HCT116 (cell line): ENCODE measurements around the gene EIF2B4. TPM values are rescaled to one million over a fixed set of nuclear protein-coding genes. Genes with fewer than 3 reads are reported as not detected.

Source experiments
- ATAC-seq: fragments of 200-7000 bp; cut with Tn5 transposase; 2 replicates; pipeline ENCODE4 v1.9.1; 2020; ENCODE audit warnings: mild to moderate bottlenecking, moderate library complexity
- Bru-seq: library from RNA; stranded (reverse); fragments of 400-500 nt; gene quantifications from one replicate; lab custom pipeline; 2021; lab: Mats Ljungman, UMichigan
- BruChase-seq, 2 experiments: library from RNA; stranded (reverse); fragments of 400-500 nt; gene quantifications; one replicate each; lab custom pipeline; 2021; lab: Mats Ljungman, UMichigan
- BruUV-seq: library from RNA; stranded (reverse); fragments of 400-500 nt; replicated peaks from 2 replicates; lab custom pipeline; 2021; lab: Mats Ljungman, UMichigan
- CTCF ChIA-PET: fragments of 300-600 bp; sonication (Branson Sonifier 250); formaldehyde crosslinking; loops from one replicate; lab custom pipeline; 2021; ENCODE audit warnings: antibody characterized with exemption; lab: Charles Lee
- POLR2A ChIA-PET: fragments of 300-600, 350-600 bp; sonication (Branson Sonifier 250); formaldehyde crosslinking; loops from one replicate; lab custom pipeline; 2021; ENCODE audit warnings: antibody characterized with exemption; lab: Charles Lee
- RAD21 ChIA-PET, 2 experiments: fragments of 300-600 bp; sonication (Branson Sonifier 250); formaldehyde crosslinking; loops; one replicate each; lab custom pipeline; 2023; ENCODE audit warnings: low total read pairs in 2 of 2; ENCODE audit not compliant: uncharacterized antibody in 2 of 2, unreplicated experiment in 2 of 2, low non-redundant PET in 1 of 2; lab: Charles Lee
- DNase-seq: peaks from one replicate; pipeline ENCODE4 v3.0.0-alpha.2; 2010; ENCODE audit warnings: low read depth, low spot score
- H2AFZ ChIP-seq: fragments of 200-600 bp; shearing (Covaris generic), sonication (generic); 2 replicates; pipeline ENCODE4 v1.6.1; 2017; ENCODE audit warnings: low read depth, mixed run types, mixed read lengths, antibody characterized with exemption, low read length; ENCODE audit not compliant: poor library complexity, severe bottlenecking
- H3K27ac ChIP-seq: 2 replicates; pipeline ENCODE4 v1.5.1; 2012; ENCODE audit warnings: low read depth, low read length
- H3K27me3 ChIP-seq: fragments of 200-600 bp; sonication (generic); 2 replicates; pipeline ENCODE4 v1.6.1; 2016; ENCODE audit warnings: mixed run types, low read length, mixed read lengths; ENCODE audit not compliant: insufficient read depth
- H3K36me3 ChIP-seq, 2 experiments: fragments of 200-500 bp in 1 of 2; fragments of 200-600 bp in 1 of 2; sonication (Bioruptor generic) in 1 of 2; sonication (generic) in 1 of 2; 2 replicates each; pipeline versions ENCODE4 v1.5.1 to v1.6.1; 2014 to 2016; ENCODE audit warnings: low read length in 2 of 2, inconsistent platforms in 1 of 2, mixed read lengths in 1 of 2, mixed run types in 1 of 2; ENCODE audit not compliant: insufficient read depth in 2 of 2, control insufficient read depth in 1 of 2
- H3K4me1 ChIP-seq, 2 experiments: fragments of 200-600 bp in 1 of 2; sonication (generic) in 1 of 2; 2 replicates each; pipeline versions ENCODE4 v1.5.1 to v1.6.1; 2012 to 2017; ENCODE audit warnings: low read length in 2 of 2, inconsistent platforms in 1 of 2, mild to moderate bottlenecking in 1 of 2, mixed read lengths in 1 of 2, mixed run types in 1 of 2, moderate library complexity in 1 of 2; ENCODE audit not compliant: insufficient read depth in 2 of 2, control insufficient read depth in 1 of 2
- H3K4me2 ChIP-seq: fragments of 200-600 bp; sonication (generic); 2 replicates; pipeline ENCODE4 v1.6.1; 2017; ENCODE audit warnings: mixed run types, low read length, mixed read lengths
- H3K4me3 ChIP-seq, 2 experiments: fragments of 200-600 bp in 1 of 2; sonication (generic) in 1 of 2; replicated peaks in 1 of 2; 2 replicates each; pipeline ENCODE4 v1.5.1; 2011 to 2016; ENCODE audit warnings: low read length in 2 of 2, control low read depth in 1 of 2, low read depth in 1 of 2, mild to moderate bottlenecking in 1 of 2, mixed read lengths in 1 of 2, mixed run types in 1 of 2
- H3K79me2 ChIP-seq: fragments of 200-600 bp; sonication (generic); 2 replicates; pipeline ENCODE4 v1.6.1; 2017; ENCODE audit warnings: mild to moderate bottlenecking, mixed run types, low read length, moderate library complexity, mixed read lengths; ENCODE audit not compliant: insufficient read depth
- H3K9ac ChIP-seq: fragments of 200-600 bp; sonication (generic); 2 replicates; pipeline ENCODE4 v1.6.1; 2016; ENCODE audit warnings: low read length, mixed read lengths
- H3K9me2 ChIP-seq: fragments of 200-600 bp; sonication (generic), shearing (Covaris generic); 2 replicates; pipeline ENCODE4 v1.6.1; 2017; ENCODE audit warnings: mixed run types, mild to moderate bottlenecking, moderate library complexity; ENCODE audit not compliant: insufficient read depth
- H3K9me3 ChIP-seq, 2 experiments: fragments of 200-500 bp in 1 of 2; fragments of 200-600 bp in 1 of 2; sonication (Bioruptor generic) in 1 of 2; sonication (generic) in 1 of 2; 2 replicates each; pipeline ENCODE4 v1.6.1; 2014 to 2017; ENCODE audit warnings: low read length in 2 of 2, mixed read lengths in 2 of 2, inconsistent platforms in 1 of 2, low read depth in 1 of 2, mild to moderate bottlenecking in 1 of 2, mixed run types in 1 of 2, moderate library complexity in 1 of 2; ENCODE audit not compliant: control insufficient read depth in 1 of 2, insufficient read depth in 1 of 2
- H4K20me1 ChIP-seq: fragments of 200-600 bp; sonication (generic), shearing (Covaris generic); 2 replicates; pipeline ENCODE4 v1.6.1; 2017; ENCODE audit warnings: mixed run types, mild to moderate bottlenecking, moderate library complexity; ENCODE audit not compliant: insufficient read depth
- CEBPB ChIP-seq: IDR thresholded peaks from 2 replicates; pipeline ENCODE4 v1.6.1; 2012; ENCODE audit warnings: low read depth
- CTCF ChIP-seq, 3 experiments: fragments of 200-600 bp in 1 of 3; sonication (generic) in 1 of 3; IDR thresholded peaks in 2 of 3; conservative IDR thresholded peaks in 1 of 3; 2 replicates each; pipeline ENCODE4 v1.5.1; 2012 to 2017; ENCODE audit warnings: low read depth in 2 of 3, low read length in 2 of 3, antibody characterized with exemption in 1 of 3, borderline replicate concordance in 1 of 3, control low read depth in 1 of 3, mild to moderate bottlenecking in 1 of 3, mixed read lengths in 1 of 3, mixed run types in 1 of 3, moderate library complexity in 1 of 3; ENCODE audit not compliant: insufficient read depth in 1 of 3
- EGR1 ChIP-seq: IDR thresholded peaks from 2 replicates; pipeline ENCODE4 v1.6.1; 2012; ENCODE audit warnings: low read depth
- JUND ChIP-seq: IDR thresholded peaks from 2 replicates; pipeline ENCODE4 v1.6.1; 2012
- MAX ChIP-seq: IDR thresholded peaks from 2 replicates; pipeline ENCODE4 v1.6.1; 2012
- POLR2A ChIP-seq: IDR thresholded peaks from 2 replicates; pipeline ENCODE4 v1.7.0; 2011; ENCODE audit warnings: borderline replicate concordance; ENCODE audit not compliant: insufficient read depth, insufficient read length; ENCODE audit errors: extremely low read depth
- POLR2AphosphoS5 ChIP-seq: IDR thresholded peaks from 2 replicates; pipeline ENCODE4 v1.6.1; 2011; ENCODE audit warnings: mild to moderate bottlenecking, low read depth, low read length, moderate library complexity
- REST ChIP-seq: IDR thresholded peaks from 2 replicates; pipeline ENCODE4 v1.6.1; 2012; ENCODE audit warnings: low read depth
- SIN3A ChIP-seq: IDR thresholded peaks from 2 replicates; pipeline ENCODE4 v1.6.1; 2012; ENCODE audit warnings: low read depth
- SRF ChIP-seq: IDR thresholded peaks from 2 replicates; pipeline ENCODE4 v1.6.1; 2012; ENCODE audit warnings: low read depth
- TCF7L2 ChIP-seq: IDR thresholded peaks from 2 replicates; pipeline ENCODE4 v1.7.0; 2011; ENCODE audit warnings: borderline replicate concordance, inconsistent platforms; ENCODE audit not compliant: insufficient read depth, insufficient read length; ENCODE audit errors: extremely low read depth
- YY1 ChIP-seq: IDR thresholded peaks from 2 replicates; pipeline ENCODE4 v1.6.1; 2011; ENCODE audit warnings: low read length, low read depth, moderate library complexity, mild to moderate bottlenecking; ENCODE audit not compliant: insufficient replicate concordance; ENCODE audit errors: extremely low read depth
- ZBTB33 ChIP-seq: IDR thresholded peaks from 2 replicates; pipeline ENCODE4 v1.6.1; 2011; ENCODE audit warnings: mild to moderate bottlenecking, low read length, moderate library complexity; ENCODE audit not compliant: insufficient replicate concordance; ENCODE audit errors: extremely low read depth
- ZFX ChIP-seq: fragments of 450-650 bp; IDR thresholded peaks from 2 replicates; pipeline ENCODE4 v1.6.1; 2017
- ZNF274 ChIP-seq: fragments of 200-500 bp; sonication (Bioruptor generic); IDR thresholded peaks from 2 replicates; pipeline ENCODE4 v1.6.1; 2014; ENCODE audit warnings: mild to moderate bottlenecking, low read depth, low read length, inconsistent platforms
- intact Hi-C: fragments of 100-400 bp; cut with micrococcal nuclease; formaldehyde crosslinking; loops from 2 replicates; pipeline ENCODE4 v1.10.0; 2022
- long read RNA-seq: library from polyadenylated mRNA; unstranded; transcript quantifications from one replicate; pipeline ENCODE4 v2.0.0, GENCODE V29; 2021; ENCODE audit not compliant: unreplicated experiment
- polyA plus RNA-seq: library from polyadenylated mRNA; unstranded; fragments of >200 nt; gene quantifications from 2 replicates; pipeline ENCODE4 v1.2.1, GENCODE V29; 2012; ENCODE audit warnings: missing spikeins
- total RNA-seq: library from RNA; stranded (reverse); gene quantifications from one replicate; pipeline ENCODE4 v1.2.1, GENCODE V29; 2021; ENCODE audit not compliant: unreplicated experiment

The EIF2B4 gene
- total RNA-seq (43.8 TPM), Bru-seq, nascent RNA (percentile 77 among the genes with signal in this experiment), BruChase-seq, experiment 1, labeled RNA remaining after a 6-hour chase (percentile 89 among the genes with signal in this experiment), BruChase-seq, experiment 2, labeled RNA remaining after a 2-hour chase (percentile 83 among the genes with signal in this experiment)
- 58.0 and 63.5 TPM in 2 replicates for polyA plus RNA-seq
- long read RNA-seq, transcript EIF2B4-205 (13 exons, 1,608 nt): minor isoform, 41 of 133 reads
- long read RNA-seq, transcript EIF2B4-201 (13 exons, 1,792 nt): major isoform, 56 of 133 reads
- long read RNA-seq, partial matches to known transcripts: 3 of 133 reads
- long read RNA-seq, other reads (novel, unspliced or antisense): 26 of 133 reads

- peak; percentile 77 for TF ChIP-seq POLR2A
- no peak for TF ChIP-seq SIN3A
- TF ChIP-seq ZNF274: no peak
- TF ChIP-seq CEBPB: no peak
- TF ChIP-seq ZBTB33: peak; percentile 91
- no peak for TF ChIP-seq REST
- no peak for TF ChIP-seq JUND
- TF ChIP-seq ZFX: no peak
- TF ChIP-seq TCF7L2: peak; percentile 100
- TF ChIP-seq CTCF (IDR thresholded peaks at IDR 0.05 in 2 of 3, conservative IDR thresholded peaks at IDR 0.05 in 1 of 3; ENCODE audit: borderline replicate concordance in 1 of 3, insufficient read depth in 1 of 3, low read depth in 2 of 3, low read length in 2 of 3): peak in 2 of 3 experiments; percentile 69 to 79; a peak in 4 of 6 replicates
- TF ChIP-seq MAX: no peak
- no peak for TF ChIP-seq EGR1
- TF ChIP-seq POLR2AphosphoS5: peak; percentile 94
- TF ChIP-seq YY1: peak; percentile 90
- TF ChIP-seq SRF: no peak
- intact Hi-C loops: loop anchor here (1.0 to 5.0 kb wide), 3 partner anchors 10 to 48 kb away; partner anchors contain the start of genes GTF3C2, MPV17 and ZNF513
- no peaks in the 10 kb centered on the region for H3K9me2 ChIP-seq
- ATAC-seq: peak; percentile 94
- peaks cover 10 to 29% of the 10 kb centered on the region in 2 experiments; a peak in 3 of 4 replicates for H3K4me1 ChIP-seq
- no TSS peak for BruUV-seq
- H3K9me3 ChIP-seq: no peaks in the 10 kb centered on the region
- ChIA-PET RAD21 (interaction anchor here in 1 of 2 experiments (1.4 kb wide), 1 partner anchor 67 kb away, joined by 4 read pairs; no protein-coding TSS in a partner anchor), POLR2A (interaction anchor here (1.1 to 3.9 kb wide), 5 partner anchors 9 to 47 kb away, joined by 4 to 14 read pairs (median 5); partner anchors contain the start of genes GTF3C2, MPV17 and ZNF513), CTCF (interaction anchor here (1.0 to 1.9 kb wide), 3 partner anchors 10 to 67 kb away, joined by 4 to 7 read pairs (median 5); partner anchors contain the start of genes GTF3C2 and ZNF513)
- peak within 1 kb of the TSS; percentile 85 for H3K4me2 ChIP-seq
- peaks cover 26 to 51% of the 10 kb centered on the region in 2 experiments; a peak in 3 of 4 replicates for H3K36me3 ChIP-seq
- H3K27me3 ChIP-seq: no peaks in the 10 kb centered on the region
- H3K9ac ChIP-seq: peak within 1 kb of the TSS; percentile 83
- H3K4me3 ChIP-seq: peak within 1 kb of the TSS; percentile 64 to 96
- DNase-seq: peak; percentile 98
- peaks cover 56% of the 10 kb centered on the region for H3K79me2 ChIP-seq
- no peak within 1 kb of the TSS for H2AFZ ChIP-seq
- no peaks in the 10 kb centered on the region for H4K20me1 ChIP-seq
- peak within 1 kb of the TSS; percentile 85 for H3K27ac ChIP-seq
These were observed at the start of gene EIF2B4, which contains the start of gene SNX17 for GRCh38 chr2:27370026-27370815. EIF2B4 (minus strand) TSS chr2:27370338; CDS start chr2:27370314, 24 bp downstream. SNX17 (plus strand) TSS chr2:27370616; CDS start chr2:27370744, 128 bp downstream.
